Activated naive CD4-positive, alpha-beta T cell treated with anti-CD3 and anti-CD28 coated beads, Interleukin-2, amount 10 ng/mL, durations not matched to agents 7 days and 5 days (primary cell): ENCODE measurements around the gene C19orf85.
"Not testable (repeated sequence)": the region's sequence is repeated elsewhere in the genome, so short reads cannot be mapped to it uniquely, and the experiment has no call there.

Experiments used
- CTCF ChIA-PET: fragments of 350-600 bp; sonication (Branson Sonifier 250); formaldehyde crosslinking; loops from one replicate; lab custom pipeline; 2021; ENCODE audit warnings: antibody characterized with exemption; lab: Charles Lee
- DNase-seq: peaks from one replicate; pipeline ENCODE4 v3.0.0-alpha.2; 2020
- H3K27ac Mint-ChIP-seq: one replicate; pipeline ENCODE4 v1.8.0; 2021; ENCODE audit warnings: mild to moderate bottlenecking, moderate library complexity, mixed read lengths
- H3K27me3 Mint-ChIP-seq: one replicate; pipeline ENCODE4 v1.8.0; 2021; ENCODE audit warnings: mild to moderate bottlenecking, mixed read lengths
- H3K36me3 Mint-ChIP-seq: one replicate; pipeline ENCODE4 v1.8.0; 2021; ENCODE audit warnings: mixed read lengths
- H3K4me1 Mint-ChIP-seq: one replicate; pipeline ENCODE4 v1.8.0; 2021; ENCODE audit warnings: mixed read lengths
- H3K4me3 Mint-ChIP-seq: one replicate; pipeline ENCODE4 v1.8.0; 2021; ENCODE audit warnings: mild to moderate bottlenecking, moderate library complexity, mixed read lengths
- H3K9me3 Mint-ChIP-seq: one replicate; pipeline ENCODE4 v1.8.0; 2021; ENCODE audit warnings: mixed read lengths

The C19orf85 gene

GRCh38 chr19:55464662-55465054 is at the start of gene C19orf85:
Gene C19orf85, minus strand, starts transcription at chr19:55464751. Its CDS starts 197 bp downstream, at chr19:55464554.
- no peak within 1 kb of the TSS for H3K27ac Mint-ChIP-seq
- no peaks in the 10 kb centered on the region for H3K36me3 Mint-ChIP-seq
- peaks cover 33% of the 10 kb centered on the region for H3K27me3 Mint-ChIP-seq
- H3K4me3 Mint-ChIP-seq = no peak within 1 kb of the TSS
- CTCF ChIA-PET = interaction anchor here (1.1 kb wide), 1 partner anchor 39 kb away, joined by 3 read pairs; no protein-coding TSS in a partner anchor
- DNase-seq = no peak
- H3K4me1 Mint-ChIP-seq = peaks cover 26% of the 10 kb centered on the region
- no peaks in the 10 kb centered on the region for H3K9me3 Mint-ChIP-seq

DNA sequence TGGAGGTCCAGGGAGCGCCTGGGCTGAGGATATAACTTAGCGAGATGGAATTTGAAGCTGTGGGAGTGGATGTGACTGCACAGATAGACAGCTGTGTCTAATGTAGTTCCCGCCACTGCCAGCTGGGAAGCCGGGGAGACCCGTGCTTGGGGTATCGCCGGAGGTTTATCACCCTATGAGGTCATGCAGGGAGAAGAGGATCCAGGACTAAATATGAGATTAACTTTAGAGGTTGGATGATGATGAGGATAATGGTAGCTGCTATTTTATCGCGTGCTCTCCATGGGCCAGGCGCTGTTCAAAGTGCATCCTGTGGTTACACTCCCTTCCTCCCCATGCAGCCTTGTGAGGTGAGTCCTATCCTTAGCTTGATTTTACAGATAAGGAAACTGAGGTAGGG is 43.6 kb upstream of the C19orf85 start:
- Mint-ChIP-seq H3K36me3 (peaks cover 3% of the 10 kb centered on the region), H3K27ac (no peak overlapping the region), H3K27me3 (peaks cover 36% of the 10 kb centered on the region), H3K4me3 (no peak overlapping the region), H3K4me1 (peaks cover 17% of the 10 kb centered on the region), H3K9me3 (peaks cover 3% of the 10 kb centered on the region)
- no peak for DNase-seq
- CTCF ChIA-PET = interaction anchor here (2.1 kb wide), 1 partner anchor 40 kb away, joined by 8 read pairs; no protein-coding TSS in a partner anchor

DNA sequence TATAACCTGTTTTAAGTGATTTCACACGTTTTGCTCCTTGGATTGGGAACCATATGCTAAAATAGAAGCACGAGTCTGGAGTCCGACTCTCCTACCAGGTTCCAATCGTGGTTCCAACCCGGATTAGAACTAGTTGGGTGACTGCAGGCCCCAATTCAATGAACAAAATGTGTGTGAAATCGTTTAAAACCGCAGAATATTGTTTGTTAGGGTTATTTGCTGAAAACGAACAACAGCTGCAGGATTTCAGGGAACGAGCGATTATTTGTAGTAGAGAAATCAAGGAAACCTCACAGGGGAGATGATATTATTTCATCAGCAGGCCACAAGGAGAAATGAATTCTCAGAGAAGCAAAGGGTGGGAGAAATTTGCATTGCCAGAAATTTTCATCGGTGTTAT is 40.4 kb upstream of the C19orf85 start:
- Mint-ChIP-seq H3K9me3 (peaks cover 8% of the 10 kb centered on the region), H3K27ac (no peak overlapping the region), H3K36me3 (peaks cover 5% of the 10 kb centered on the region), H3K4me3 (no peak overlapping the region), H3K4me1 (peaks cover 24% of the 10 kb centered on the region), H3K27me3 (peaks cover 31% of the 10 kb centered on the region)
- CTCF ChIA-PET = interaction anchor here (1.2 to 3.7 kb wide), 16 partner anchors 9 to 364 kb away, joined by 3 to 53 read pairs (median 8); partner anchors contain the start of genes ISOC2 and NAT14
- no peak for DNase-seq

- CTCF ChIA-PET = interaction anchor here (0.7 to 3.7 kb wide), 35 partner anchors 9 to 623 kb away, joined by 3 to 53 read pairs (median 5); partner anchors contain the start of genes C19orf85, ISOC2, NAT14 and ZNF581
- Mint-ChIP-seq H3K4me1 (peaks cover 24% of the 10 kb centered on the region), H3K9me3 (peaks cover 8% of the 10 kb centered on the region), H3K36me3 (peaks cover 5% of the 10 kb centered on the region), H3K4me3 (peak overlapping the region; percentile 70), H3K27ac (peak overlapping the region; percentile 79), H3K27me3 (peaks cover 31% of the 10 kb centered on the region)
- no peak for DNase-seq
These were observed 39.7 kb upstream of the C19orf85 start for GRCh38 chr19:55504252-55504603.

DNA sequence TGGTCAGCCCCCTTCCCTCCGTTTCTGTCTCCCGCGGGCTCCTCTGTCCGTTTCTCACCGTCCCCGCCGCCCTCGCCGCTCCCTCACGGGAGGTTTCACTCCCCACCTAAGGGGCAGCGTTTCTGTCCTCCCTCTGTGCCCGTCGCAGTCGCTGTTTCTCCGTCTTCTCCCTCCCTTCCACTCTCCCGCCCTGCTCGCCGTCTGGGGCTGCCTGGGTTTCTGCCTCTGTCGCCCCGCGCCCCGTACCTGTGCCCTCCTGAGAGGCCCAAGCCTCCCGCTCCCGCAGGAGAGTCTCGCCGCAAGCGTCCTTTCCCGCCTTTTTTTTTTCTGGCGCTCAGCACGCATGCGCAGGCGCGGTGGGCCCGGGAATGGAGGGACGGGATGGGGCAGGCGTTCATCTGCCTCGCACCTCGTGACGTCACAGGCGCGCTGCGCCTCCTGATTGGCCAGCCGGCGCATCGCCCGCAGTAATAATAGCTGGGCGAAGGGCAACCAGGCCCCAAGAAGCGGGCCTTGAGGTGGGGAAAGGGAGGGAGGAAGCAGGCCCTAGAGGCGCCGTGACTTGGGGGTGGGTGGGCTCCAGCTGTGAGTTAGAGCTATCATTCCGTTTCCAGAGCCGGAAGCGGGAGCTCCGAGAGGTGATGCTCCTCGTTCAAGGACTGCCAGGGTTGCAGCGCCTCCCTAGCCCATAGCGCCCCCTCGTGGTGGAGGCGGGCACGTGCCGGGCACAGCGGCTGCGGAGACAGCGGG is 39.1 kb upstream of the C19orf85 start:
- CTCF ChIA-PET = interaction anchor here (0.6 to 3.7 kb wide), 36 partner anchors 9 to 623 kb away, joined by 3 to 53 read pairs (median 5); partner anchors contain the start of genes C19orf85, ISOC2, NAT14 and ZNF581
- peak; percentile 92 for DNase-seq
- Mint-ChIP-seq H3K27ac (peak overlapping the region; percentile 79), H3K36me3 (peaks cover 5% of the 10 kb centered on the region), H3K9me3 (peaks cover 8% of the 10 kb centered on the region), H3K4me1 (peaks cover 24% of the 10 kb centered on the region), H3K27me3 (peaks cover 31% of the 10 kb centered on the region), H3K4me3 (peak overlapping the region; percentile 70)

DNA sequence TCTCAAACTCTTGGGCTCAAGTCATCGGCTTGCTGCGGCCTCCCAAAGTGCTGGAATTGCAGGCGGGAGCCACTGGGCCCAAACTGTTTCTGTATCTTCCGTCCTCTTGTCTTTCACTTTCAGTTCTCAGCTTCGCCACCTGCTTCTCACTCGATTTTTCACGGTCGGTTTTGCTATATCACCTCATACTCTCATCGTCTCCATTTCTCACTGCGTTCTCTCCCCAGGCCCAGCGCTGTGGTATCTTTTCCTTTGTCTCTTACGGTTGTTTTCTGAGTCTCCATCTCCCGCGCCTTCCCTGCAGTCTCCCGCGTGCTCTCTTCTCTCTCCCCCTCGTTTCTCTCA is 38.6 kb upstream of the C19orf85 start:
- peaks cover 8% of the 10 kb centered on the region for H3K9me3 Mint-ChIP-seq
- CTCF ChIA-PET = interaction anchor here (0.7 to 3.7 kb wide), 16 partner anchors 8 to 622 kb away, joined by 3 to 53 read pairs (median 7); partner anchors contain the start of genes C19orf85, NAT14 and ZNF628
- H3K27ac Mint-ChIP-seq = no peak overlapping the region
- no peak for DNase-seq
- peaks cover 28% of the 10 kb centered on the region for H3K27me3 Mint-ChIP-seq
- peaks cover 22% of the 10 kb centered on the region for H3K4me1 Mint-ChIP-seq
- H3K36me3 Mint-ChIP-seq = peaks cover 5% of the 10 kb centered on the region
- peak overlapping the region; percentile 70 for H3K4me3 Mint-ChIP-seq

DNA sequence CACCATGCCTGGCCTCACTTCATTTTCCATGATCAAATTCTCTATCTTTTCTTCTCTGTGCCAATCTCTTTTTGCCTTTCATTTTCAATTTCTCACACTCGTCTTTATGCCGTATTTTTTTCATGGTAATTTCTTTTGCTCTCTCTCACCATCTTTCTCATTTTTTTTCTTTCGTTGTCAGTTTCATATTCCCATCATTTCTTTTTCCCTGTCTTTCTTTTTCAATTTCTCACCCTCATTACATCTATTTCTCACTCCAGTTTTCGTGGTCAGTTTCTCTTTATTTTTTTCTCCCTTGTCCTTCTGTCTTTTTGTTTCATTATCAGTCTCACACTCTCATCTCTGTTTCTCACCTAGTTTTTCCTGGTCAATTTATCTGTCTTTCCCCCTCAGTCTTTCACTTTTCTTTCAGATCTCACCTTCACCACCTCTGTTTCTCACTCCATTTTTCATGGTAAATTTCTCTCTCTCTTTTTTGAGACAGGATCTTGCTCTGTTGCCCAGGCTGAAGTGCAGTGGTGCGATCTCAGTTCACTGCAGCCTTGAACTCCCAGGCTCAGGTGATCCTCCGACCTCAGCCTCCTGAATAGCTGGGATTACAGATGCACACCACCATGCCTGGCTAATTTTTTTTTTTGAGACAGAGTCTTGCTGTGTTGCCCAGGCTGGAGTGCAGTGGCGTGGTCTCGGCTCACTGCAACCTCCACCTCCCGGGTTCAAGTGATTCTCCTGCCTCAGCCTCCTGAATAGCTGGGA is 37.8 kb upstream of the C19orf85 start:
- DNase-seq = no peak
- Mint-ChIP-seq H3K9me3 (peaks cover 8% of the 10 kb centered on the region), H3K27ac (no peak overlapping the region), H3K4me3 (no peak overlapping the region), H3K36me3 (peaks cover 5% of the 10 kb centered on the region), H3K27me3 (peaks cover 25% of the 10 kb centered on the region), H3K4me1 (peaks cover 18% of the 10 kb centered on the region)
- CTCF ChIA-PET = interaction anchor here (1.0 to 3.7 kb wide), 2 partner anchors 57 to 361 kb away, joined by 3 to 27 read pairs; no protein-coding TSS in a partner anchor

DNA sequence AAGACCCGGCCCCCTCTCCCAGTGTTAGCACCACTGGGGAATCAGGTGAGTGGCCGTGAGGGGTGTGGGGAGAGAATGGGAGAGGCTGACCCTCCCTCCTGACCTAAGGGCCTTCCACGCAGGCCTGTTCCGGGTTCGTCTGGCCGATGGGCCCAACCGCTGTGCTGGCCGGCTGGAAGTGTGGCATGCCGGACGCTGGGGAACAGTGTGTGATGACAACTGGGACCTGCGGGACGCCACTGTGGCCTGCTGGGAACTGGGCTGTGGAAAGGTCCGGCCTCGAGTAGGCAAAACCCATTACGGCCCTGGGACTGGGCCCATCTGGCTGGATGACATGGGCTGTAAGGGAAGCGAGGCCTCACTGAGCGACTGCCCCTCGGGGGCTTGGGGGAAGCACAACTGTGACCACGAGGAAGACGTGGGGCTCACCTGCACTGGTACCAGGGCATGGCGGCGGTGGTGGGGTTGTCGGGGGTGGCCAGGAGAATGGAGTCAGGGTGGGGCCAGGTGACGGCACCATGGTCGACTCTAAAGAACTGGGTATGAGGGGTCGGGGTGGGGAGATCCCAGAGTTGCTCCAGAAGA is 35.9 kb upstream of the C19orf85 start:
- H3K4me1 Mint-ChIP-seq = peaks cover 18% of the 10 kb centered on the region
- no peak overlapping the region for H3K4me3 Mint-ChIP-seq
- no peak overlapping the region for H3K27ac Mint-ChIP-seq
- H3K9me3 Mint-ChIP-seq = peaks cover 8% of the 10 kb centered on the region
- no peak for DNase-seq
- H3K36me3 Mint-ChIP-seq = peaks cover 5% of the 10 kb centered on the region
- H3K27me3 Mint-ChIP-seq = peaks cover 36% of the 10 kb centered on the region
- CTCF ChIA-PET = interaction anchor here (1.2 to 1.5 kb wide), 2 partner anchors 33 to 359 kb away, joined by 3 to 4 read pairs; no protein-coding TSS in a partner anchor

DNA sequence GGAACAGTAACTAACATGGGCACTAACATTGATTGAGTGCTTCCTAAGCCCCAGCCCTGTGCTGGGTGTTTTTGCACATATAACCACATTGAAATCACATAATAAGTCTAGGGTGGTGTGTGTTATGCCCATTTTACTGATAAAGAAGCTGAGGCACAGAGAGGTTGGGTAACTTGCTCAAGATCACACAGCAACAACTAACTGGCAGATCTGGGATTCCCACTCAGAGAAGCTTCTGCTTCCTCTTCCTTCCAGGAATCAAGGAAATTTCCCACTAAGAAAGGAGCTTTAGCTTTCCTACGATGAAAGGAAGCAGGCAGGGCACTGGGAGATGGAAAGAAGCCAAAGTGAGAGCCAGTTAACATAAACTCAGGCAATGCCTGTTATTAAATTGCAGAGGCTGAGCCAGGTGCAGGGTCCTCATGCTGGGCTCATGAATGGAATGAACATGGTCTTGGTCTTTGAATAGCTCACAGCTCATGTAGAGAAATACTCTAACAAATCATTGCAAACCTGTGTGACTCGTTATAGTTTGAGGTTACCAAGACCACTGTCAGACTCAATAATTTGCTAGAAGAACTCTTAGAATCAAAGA is 33.8 kb upstream of the C19orf85 start:
- H3K27me3 Mint-ChIP-seq = peaks cover 40% of the 10 kb centered on the region
- H3K36me3 Mint-ChIP-seq = peaks cover 2% of the 10 kb centered on the region
- no peak for DNase-seq
- H3K4me3 Mint-ChIP-seq = no peak overlapping the region
- CTCF ChIA-PET = no interaction called here
- H3K4me1 Mint-ChIP-seq = peaks cover 9% of the 10 kb centered on the region
- peaks cover 7% of the 10 kb centered on the region for H3K9me3 Mint-ChIP-seq
- no peak overlapping the region for H3K27ac Mint-ChIP-seq

DNA sequence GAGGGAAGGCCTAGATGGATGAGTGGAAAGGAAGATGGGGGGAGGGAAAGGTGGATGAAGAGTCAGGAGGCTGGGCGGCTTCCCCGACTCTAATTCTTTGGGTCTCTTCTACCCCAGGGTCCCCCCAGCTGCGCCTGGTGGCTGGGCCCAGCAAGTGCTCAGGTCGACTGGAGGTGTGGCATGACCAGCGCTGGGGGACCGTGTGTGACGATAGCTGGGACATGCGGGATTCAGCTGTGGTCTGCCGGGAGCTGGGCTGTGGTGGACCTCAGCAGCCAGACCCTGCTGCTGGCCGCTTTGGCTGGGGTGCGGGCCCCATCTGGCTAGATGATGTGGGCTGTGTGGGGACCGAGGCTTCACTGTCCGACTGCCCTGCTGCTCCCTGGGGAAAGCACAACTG is 33.2 kb upstream of the C19orf85 start:
- Mint-ChIP-seq H3K36me3 (peaks cover 2% of the 10 kb centered on the region), H3K4me3 (no peak overlapping the region), H3K9me3 (peaks cover 4% of the 10 kb centered on the region), H3K4me1 (peaks cover 5% of the 10 kb centered on the region), H3K27me3 (peaks cover 41% of the 10 kb centered on the region), H3K27ac (no peak overlapping the region)
- DNase-seq = no peak
- CTCF ChIA-PET = no interaction called here

- peaks cover 45% of the 10 kb centered on the region for H3K27me3 Mint-ChIP-seq
- H3K27ac Mint-ChIP-seq, H3K4me3 Mint-ChIP-seq, CTCF ChIA-PET, H3K36me3 Mint-ChIP-seq, DNase-seq, H3K4me1 Mint-ChIP-seq, H3K9me3 Mint-ChIP-seq: not testable (repeated sequence)
These were observed 32.3 kb upstream of the C19orf85 start for GRCh38 chr19:55496820-55497219.

GRCh38 chr19:55495646-55496349 is 31.2 kb upstream of the C19orf85 start:
- DNase-seq = no peak
- CTCF ChIA-PET = interaction anchor here (1.8 kb wide), 1 partner anchor 8 kb away, joined by 11 read pairs; no protein-coding TSS in a partner anchor
- no peak overlapping the region for H3K4me3 Mint-ChIP-seq
- no peak overlapping the region for H3K27ac Mint-ChIP-seq
- no peaks in the 10 kb centered on the region for H3K36me3 Mint-ChIP-seq
- H3K4me1 Mint-ChIP-seq = no peaks in the 10 kb centered on the region
- no peaks in the 10 kb centered on the region for H3K9me3 Mint-ChIP-seq
- peaks cover 52% of the 10 kb centered on the region for H3K27me3 Mint-ChIP-seq

DNA sequence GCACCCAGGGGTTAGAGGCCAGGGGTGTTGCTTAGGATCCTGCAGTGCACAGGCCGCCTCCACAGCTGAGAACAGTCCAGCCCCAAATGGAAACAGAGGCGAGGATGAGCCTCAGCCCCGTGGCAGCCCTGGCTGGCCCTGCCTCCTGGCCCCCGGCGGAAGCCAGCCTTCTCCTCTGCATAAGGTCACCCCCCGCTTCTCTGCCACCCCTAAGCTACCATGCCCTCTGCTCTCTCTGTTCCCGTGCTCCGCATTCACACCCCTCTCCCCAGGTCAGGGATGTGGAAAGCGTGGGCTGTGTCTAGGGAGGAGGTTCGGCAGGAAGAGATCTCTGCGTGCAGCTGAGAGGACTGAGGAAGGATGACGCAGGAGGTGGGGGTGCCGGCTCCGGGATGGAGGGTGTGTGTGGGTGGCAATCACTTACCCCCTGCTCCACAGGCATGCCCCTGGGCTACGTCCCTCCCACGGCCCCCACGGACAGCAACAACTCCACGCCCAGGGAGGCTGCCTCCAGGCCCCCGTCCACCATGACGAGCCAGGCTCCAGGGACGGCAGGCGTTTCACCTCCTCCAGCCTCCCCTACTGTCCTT is 29.7 kb upstream of the C19orf85 start:
- Mint-ChIP-seq H3K4me3 (no peak overlapping the region), H3K27me3 (peaks cover 67% of the 10 kb centered on the region), H3K27ac (no peak overlapping the region), H3K4me1 (no peaks in the 10 kb centered on the region), H3K36me3 (no peaks in the 10 kb centered on the region), H3K9me3 (no peaks in the 10 kb centered on the region)
- CTCF ChIA-PET = interaction anchor here (1.8 kb wide), 1 partner anchor 10 kb away, joined by 11 read pairs; no protein-coding TSS in a partner anchor
- DNase-seq = no peak
